ENCODE measurements around the gene EPN3.

Gene EPN3

GRCh38 chr17:50584116-50584515 is 51.6 kb downstream of the EPN3 start:
- DNase-seq (ENCODE audit: insufficient read length, low spot score) (no peak), FAIRE-seq (no peak)
- no peak for TF ChIP-seq POLR2A (IDR thresholded peaks at IDR 0.05; ENCODE audit: low read depth, low read length)

- TF ChIP-seq POLR2A (IDR thresholded peaks at IDR 0.05; ENCODE audit: low read depth, low read length): no peak
- FAIRE-seq (no peak), DNase-seq (ENCODE audit: insufficient read length, low spot score) (no peak)
These were observed 52.2 kb downstream of the EPN3 start for GRCh38 chr17:50584749-50585148.

- FAIRE-seq (no peak), DNase-seq (ENCODE audit: insufficient read length, low spot score) (no peak)
- TF ChIP-seq POLR2A (IDR thresholded peaks at IDR 0.05; ENCODE audit: low read depth, low read length): no peak
These were observed 52.8 kb downstream of the EPN3 start for GRCh38 chr17:50585346-50585745.

- DNase-seq (ENCODE audit: insufficient read length, low spot score) (no peak), FAIRE-seq (no peak)
- TF ChIP-seq POLR2A (IDR thresholded peaks at IDR 0.05; ENCODE audit: low read depth, low read length): no peak
These were observed 53.4 kb downstream of the EPN3 start for GRCh38 chr17:50585891-50586290.

- TF ChIP-seq POLR2A (IDR thresholded peaks at IDR 0.05; ENCODE audit: low read depth, low read length): no peak
- FAIRE-seq (no peak), DNase-seq (ENCODE audit: insufficient read length, low spot score) (no peak)
These were observed 54.1 kb downstream of the EPN3 start for GRCh38 chr17:50586421-50587247.

- DNase-seq (ENCODE audit: insufficient read length, low spot score) (no peak), FAIRE-seq (no peak)
- no peak for TF ChIP-seq POLR2A (IDR thresholded peaks at IDR 0.05; ENCODE audit: low read depth, low read length)
These were observed 55.0 kb downstream of the EPN3 start for GRCh38 chr17:50587571-50587970.

- TF ChIP-seq POLR2A (IDR thresholded peaks at IDR 0.05; ENCODE audit: low read depth, low read length): no peak
- FAIRE-seq (no peak), DNase-seq (ENCODE audit: insufficient read length, low spot score) (no peak)
These were observed 56.0 kb downstream of the EPN3 start for GRCh38 chr17:50588391-50589049.

- no peak for FAIRE-seq
- no peak for TF ChIP-seq POLR2A (IDR thresholded peaks at IDR 0.05; ENCODE audit: low read depth, low read length)
- DNase-seq (ENCODE audit: insufficient read length, low spot score): no peak
These were observed 56.7 kb downstream of the EPN3 start for GRCh38 chr17:50589095-50589705.

- FAIRE-seq (no peak), DNase-seq (ENCODE audit: insufficient read length, low spot score) (no peak)
- no peak for TF ChIP-seq POLR2A (IDR thresholded peaks at IDR 0.05; ENCODE audit: low read depth, low read length)
These were observed 58.6 kb downstream of the EPN3 start for GRCh38 chr17:50590946-50591737.

GRCh38 chr17:50593321-50593720 is 60.8 kb downstream of the EPN3 start:
- TF ChIP-seq POLR2A (IDR thresholded peaks at IDR 0.05; ENCODE audit: low read depth, low read length): no peak
- DNase-seq (ENCODE audit: insufficient read length, low spot score): no peak
- FAIRE-seq: no peak
